ENCODE measurements around the gene S100PBP. TPM values are rescaled to one million over a fixed set of nuclear protein-coding genes. Genes with fewer than 3 reads are reported as not detected.

S100PBP gene
- total and polyA plus RNA-seq, 2 of the 13 experiments (the other 11 are each of a cell fraction or from before 2014, with no cell fraction given) = 20.4 to 26.1 TPM

GRCh38 chr1:32884032-32884372 lies 66.5 kb downstream of the S100PBP start:
- H4K20me1 ChIP-seq (ENCODE audit: insufficient read depth, low read length) = 0 out of 2 replicates have a peak, but pooled peaks cover 4% of the 10 kb centered on the region
- in situ Hi-C loops (cut with HindIII; ENCODE audit: extremely low pct_ligation_motif_present, low pct_unique_long_range_greater_than_20kb) = no loop called here
- no peak overlapping the region for H3K4me3 ChIP-seq (replicated peaks in 1 of 3; ENCODE audit: insufficient read depth in 1 of 3, low read depth in 2 of 3, low read length in 3 of 3)
- no TSS peak for BruUV-seq (replicated peaks)
- intact Hi-C loops (cut with micrococcal nuclease; ENCODE audit: unreplicated experiment) = no loop called here
- H2AFZ ChIP-seq (ENCODE audit: low read length) = no peak overlapping the region
- TF ChIP-seq ZBTB44 (CRISPR knock-in tag; IDR thresholded peaks at IDR 0.05) = no peak
- no peak for TF ChIP-seq NFIB (CRISPR knock-in tag; IDR thresholded peaks at IDR 0.05; ENCODE audit: borderline replicate concordance)
- no peak for TF ChIP-seq KDM5A (IDR thresholded peaks at IDR 0.05; ENCODE audit: borderline replicate concordance, low read length)
- no peak for TF ChIP-seq ZNF737 (CRISPR knock-in tag; IDR thresholded peaks at IDR 0.05; ENCODE audit: borderline replicate concordance)
- TF ChIP-seq HOXD1 (CRISPR knock-in tag; IDR thresholded peaks at IDR 0.05) = no peak
- TF ChIP-seq XRCC5 (optimal IDR thresholded peaks at IDR 0.05; ENCODE audit: low read length) = no peak
- TF ChIP-seq WIZ (CRISPR knock-in tag; IDR thresholded peaks at IDR 0.05) = no peak
- TF ChIP-seq SMARCE1 (IDR thresholded peaks at IDR 0.05; ENCODE audit: borderline replicate concordance) = no peak
- no peak for TF ChIP-seq ZBTB10 (CRISPR knock-in tag; IDR thresholded peaks at IDR 0.05; ENCODE audit: borderline replicate concordance)
- TF ChIP-seq EZH2 (conservative IDR thresholded peaks at IDR 0.05; ENCODE audit: low read depth, low read length) = no peak
- TF ChIP-seq PHF8 (CRISPR knock-in tag; IDR thresholded peaks at IDR 0.05) = no peak
- no peak for TF ChIP-seq ZFP62 (CRISPR knock-in tag; IDR thresholded peaks at IDR 0.05)
- TF ChIP-seq ZNF33A (CRISPR knock-in tag; IDR thresholded peaks at IDR 0.05; ENCODE audit: borderline replicate concordance) = no peak
- no peak for TF ChIP-seq TSC22D2 (CRISPR knock-in tag; IDR thresholded peaks at IDR 0.05; ENCODE audit: borderline replicate concordance)
- TF ChIP-seq ZNF234 (CRISPR knock-in tag; conservative IDR thresholded peaks at IDR 0.05) = no peak
- no peak for TF ChIP-seq E2F5 (CRISPR knock-in tag; conservative IDR thresholded peaks at IDR 0.05)
- no peak for TF ChIP-seq NCOA1 (CRISPR knock-in tag; IDR thresholded peaks at IDR 0.05)
- no peak for TF ChIP-seq ZBTB46 (CRISPR knock-in tag; IDR thresholded peaks at IDR 0.05; ENCODE audit: borderline replicate concordance)
- no peak for TF ChIP-seq ATF7 (IDR thresholded peaks at IDR 0.05)
- no peak for TF ChIP-seq ATF7 (CRISPR knock-in tag; IDR thresholded peaks at IDR 0.05)
- no peaks in the 10 kb centered on the region for H3K79me2 ChIP-seq (ENCODE audit: insufficient read depth, low read length)
- no peaks in the 10 kb centered on the region for H3K36me3 ChIP-seq (replicated peaks in 1 of 2; ENCODE audit: control insufficient read depth in 1 of 2, insufficient read depth in 2 of 2, low read length in 2 of 2)
- H3K27ac ChIP-seq (ENCODE audit: extremely low read length, insufficient read depth, low read length) = no peak overlapping the region
- H3K9ac ChIP-seq (ENCODE audit: insufficient read depth, low read depth, low read length) = no peak overlapping the region
- ATAC-seq = no peak
- no peak overlapping the region for H3K4me2 ChIP-seq (ENCODE audit: low read depth, low read length)
- peaks cover 7% of the 10 kb centered on the region for H3K4me1 ChIP-seq (ENCODE audit: insufficient read depth, low read length)
- no peak for FAIRE-seq
- CTCF ChIA-PET (ENCODE audit: low intra/inter-chr PET ratio, low total read pairs) = no interaction called here
- H3K9me3 ChIP-seq (ENCODE audit: low read length) = no peaks in the 10 kb centered on the region
- peaks cover 9 to 52% of the 10 kb centered on the region in 2 experiments; a peak in 4 of 5 replicates for H3K27me3 ChIP-seq (ENCODE audit: control insufficient read depth in 1 of 2, insufficient read depth in 2 of 2, low read length in 2 of 2)
- WGBS (ENCODE audit: low lambda C conversion rate) = 27% methylated on average over 2 of the region's 4 CpGs
- POLR2A ChIA-PET = no interaction called here
- DNase-seq (ENCODE audit: low spot score) = no peak
